ENCODE results near the gene MAGEA4.

- no peak for TF ChIP-seq CTCF (IDR thresholded peaks at IDR 0.05; ENCODE audit: low read length)
- TF ChIP-seq EZH2 (IDR thresholded peaks at IDR 0.05; ENCODE audit: borderline replicate concordance, low read length), result no peak
These were observed 16.4 kb downstream of the MAGEA4 start for GRCh38 chrX:151929126-151929525.

Data from OCI-LY1 (cell line).